Psoas muscle (tissue), 8 donors: ENCODE measurements around the gene RALY. TPM values are rescaled to one million over a fixed set of nuclear protein-coding genes. Genes with fewer than 3 reads are reported as not detected.

Experiments used
- ATAC-seq, 4 donors: fragments of 200-7000 bp; cut with Tn5 transposase; one replicate each; pipeline ENCODE4 v1.9.1; 2020; ENCODE audit warnings: moderate library complexity in 3 of 4, mild to moderate bottlenecking in 2 of 4
- DNase-seq, 2 donors: peaks; one replicate each; pipeline ENCODE4 v3.0.0-alpha.2; 2020
- H3K27ac ChIP-seq: fragments of 200-600 bp; one replicate; pipeline ENCODE4 v1.8.0; 2022
- H3K27me3 ChIP-seq, 3 donors: fragments of 200-600 bp in 1 of 3; one replicate each; pipeline versions ENCODE4 v1.6.1 to v1.8.0; 2013 to 2022; ENCODE audit warnings: low read length in 2 of 3, mild to moderate bottlenecking in 2 of 3, moderate library complexity in 1 of 3; ENCODE audit not compliant: insufficient read depth in 3 of 3
- H3K36me3 ChIP-seq, 2 donors: fragments of 200-600 bp in 1 of 2; one replicate each; pipeline versions ENCODE4 v1.6.1 to v1.8.0; 2013 to 2022; ENCODE audit warnings: low read depth in 1 of 2, mild to moderate bottlenecking in 1 of 2, moderate library complexity in 1 of 2; ENCODE audit not compliant: insufficient read depth in 1 of 2
- H3K4me1 ChIP-seq: fragments of 200-600 bp; one replicate; pipeline ENCODE4 v1.8.0; 2022
- H3K4me3 ChIP-seq: fragments of 200-600 bp; one replicate; pipeline ENCODE4 v1.8.0; 2022; ENCODE audit warnings: mild to moderate bottlenecking
- H3K9me3 ChIP-seq: fragments of 200-600 bp; one replicate; pipeline ENCODE4 v1.8.0; 2022
- WGBS, 3 donors: extraction: QIAGEN DNeasy Blood & Tissue Kit; methylation state at CpG; one replicate each; pipeline versions ENCODE4 v1.1.6 to v1.1.7; 2013; 5-methylcytosine and 5-hydroxymethylcytosine counted together
- intact Hi-C, 2 donors: fragments of 100-400 bp; cut with DNase I; formaldehyde crosslinking; loops; one replicate each; pipeline versions ENCODE4 v1.11.0 to v1.14.2; 2022
- polyA plus RNA-seq, 3 donors: library from polyadenylated mRNA; stranded (reverse); fragments of 200-250 nt; gene quantifications; one replicate each; pipeline ENCODE4 v1.2.3, GENCODE V29; 2013
- total RNA-seq, 4 donors: library from RNA; stranded (reverse); fragmentation: NEBNext Ultra II Directional in 2 of 4; extraction: Animal tissue kit (Norgen Biotek cat#: 25700) in 2 of 4; gene quantifications; one replicate each; pipeline versions ENCODE4 v1.2.1 to v1.2.4, GENCODE V29; 2021 to 2023
- TF ChIP-seq, protein P1 (sequence below): fragments of 200-600 bp; IDR thresholded peaks from one replicate; pipeline ENCODE4 v1.8.0; 2022; ENCODE audit warnings: antibody characterized with exemption
- donor health status: healthy with polysubstance abuse.
- donor health status: DM: no; HTN: no; CAD: no; lungs with moderate emphysema.
- donor health status: Bipolar disorder and iron deficiency.
- donor health status: healthy.
- donor health status: DM: yes; HTN: yes; CAD: no.
- donor health status: DM: no; HTN: no; CAD: no.
- donor health status: DM: no; HTN: no; CAD: no.
- donor health status: DM: yes; HTN: yes; CAD: no.

Gene RALY
- total and polyA plus RNA-seq, 7 donors, result 92.3 to 325 (median 120) TPM

DNA sequence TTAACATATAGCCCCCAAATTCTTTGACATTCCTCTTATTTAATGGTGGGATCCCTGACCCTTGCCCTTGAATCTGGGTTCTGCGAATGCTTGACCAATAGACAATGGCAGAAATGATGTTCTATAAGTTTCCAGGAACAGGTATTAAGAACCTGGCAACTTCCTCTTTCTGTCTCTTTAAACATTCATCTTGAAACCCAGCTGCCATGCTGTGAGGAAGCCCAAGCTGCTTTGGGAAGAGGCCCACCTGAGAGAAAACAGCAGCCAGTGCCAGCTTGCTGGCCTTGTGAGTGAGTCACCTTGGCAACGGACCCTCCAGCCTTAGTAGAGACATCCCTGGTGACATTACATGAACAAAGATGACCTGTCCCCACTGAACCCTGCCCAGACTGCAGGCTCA is 45.2 kb upstream of the RALY start:
- DNase-seq (no peak), ATAC-seq (no peak)
- intact Hi-C loops, result no loop called here
- peaks cover 13% of the 10 kb centered on the region for H3K9me3 ChIP-seq
- H3K27ac ChIP-seq, result no peak overlapping the region
- TF ChIP-seq, protein P1, sequence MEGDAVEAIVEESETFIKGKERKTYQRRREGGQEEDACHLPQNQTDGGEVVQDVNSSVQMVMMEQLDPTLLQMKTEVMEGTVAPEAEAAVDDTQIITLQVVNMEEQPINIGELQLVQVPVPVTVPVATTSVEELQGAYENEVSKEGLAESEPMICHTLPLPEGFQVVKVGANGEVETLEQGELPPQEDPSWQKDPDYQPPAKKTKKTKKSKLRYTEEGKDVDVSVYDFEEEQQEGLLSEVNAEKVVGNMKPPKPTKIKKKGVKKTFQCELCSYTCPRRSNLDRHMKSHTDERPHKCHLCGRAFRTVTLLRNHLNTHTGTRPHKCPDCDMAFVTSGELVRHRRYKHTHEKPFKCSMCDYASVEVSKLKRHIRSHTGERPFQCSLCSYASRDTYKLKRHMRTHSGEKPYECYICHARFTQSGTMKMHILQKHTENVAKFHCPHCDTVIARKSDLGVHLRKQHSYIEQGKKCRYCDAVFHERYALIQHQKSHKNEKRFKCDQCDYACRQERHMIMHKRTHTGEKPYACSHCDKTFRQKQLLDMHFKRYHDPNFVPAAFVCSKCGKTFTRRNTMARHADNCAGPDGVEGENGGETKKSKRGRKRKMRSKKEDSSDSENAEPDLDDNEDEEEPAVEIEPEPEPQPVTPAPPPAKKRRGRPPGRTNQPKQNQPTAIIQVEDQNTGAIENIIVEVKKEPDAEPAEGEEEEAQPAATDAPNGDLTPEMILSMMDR, result no peak
- H3K4me3 ChIP-seq, result no peak overlapping the region
- no peaks in the 10 kb centered on the region for H3K27me3 ChIP-seq
- H3K4me1 ChIP-seq, result no peaks in the 10 kb centered on the region
- H3K36me3 ChIP-seq, result no peaks in the 10 kb centered on the region
- 88 to 97% (median 89%) methylated on average over 2 of the region's 2 CpGs for WGBS, 3 donors

DNA sequence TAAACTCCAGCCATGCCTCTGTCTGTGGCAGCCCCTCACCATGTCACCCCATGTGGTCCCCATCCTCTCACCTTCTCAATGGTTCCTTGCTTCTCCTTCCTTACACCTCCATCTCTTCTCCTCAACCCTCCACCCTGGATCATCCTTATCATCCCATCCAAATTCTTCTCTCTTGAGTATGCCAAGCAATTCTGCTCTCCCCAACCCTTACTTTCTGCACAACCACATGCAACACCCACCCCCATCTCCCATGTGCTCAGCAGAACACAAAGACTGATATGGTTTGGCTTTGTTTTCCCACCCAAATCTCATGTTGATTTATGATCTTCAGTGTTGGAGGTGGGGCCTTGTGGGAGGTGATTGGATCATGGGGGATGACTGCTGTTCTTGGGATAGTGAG is 42.5 kb upstream of the RALY start:
- no peak for DNase-seq

DNA sequence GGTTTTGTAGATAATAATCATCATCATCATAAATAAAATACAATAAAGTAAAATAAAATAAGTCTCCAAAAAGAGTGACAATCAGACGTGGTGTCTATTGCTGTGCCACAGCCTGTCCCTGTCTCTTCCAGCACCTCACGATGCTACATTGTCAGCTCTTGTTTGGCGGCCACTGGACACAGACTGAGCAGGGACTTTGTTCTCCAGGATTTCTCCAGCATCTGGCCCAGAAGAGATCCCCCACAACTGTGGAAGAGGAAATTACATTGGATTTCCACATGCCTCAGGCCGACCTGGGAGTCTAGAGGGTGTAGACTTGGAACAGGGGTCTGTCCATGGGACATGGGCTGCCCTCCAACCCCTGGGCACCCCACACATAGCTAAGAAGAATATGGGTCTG is 39.2 kb upstream of the RALY start:
- H3K27me3 ChIP-seq, result no peaks in the 10 kb centered on the region
- no peaks in the 10 kb centered on the region for H3K36me3 ChIP-seq
- H3K9me3 ChIP-seq, result no peaks in the 10 kb centered on the region
- no peak overlapping the region for H3K27ac ChIP-seq
- DNase-seq (no peak), ATAC-seq (no peak)
- H3K4me1 ChIP-seq, result no peaks in the 10 kb centered on the region
- TF ChIP-seq, protein P1, result no peak
- intact Hi-C loops, result no loop called here
- no peak overlapping the region for H3K4me3 ChIP-seq
- 77 to 80% (median 80%) methylated on average over 4 of the region's 4 CpGs for WGBS, 3 donors

More for the DNA sequence above, 42.5 kb upstream of the RALY start:
- Histone ChIP-seq H3K36me3 (no peaks in the 10 kb centered on the region), H3K4me3 (no peak overlapping the region), H3K27ac (no peak overlapping the region), H3K4me1 (no peaks in the 10 kb centered on the region), H3K9me3 (peaks cover 13% of the 10 kb centered on the region), H3K27me3 (no peaks in the 10 kb centered on the region)
- TF ChIP-seq, protein P1, result no peak
- no peak for ATAC-seq
- intact Hi-C loops, result no loop called here

DNA sequence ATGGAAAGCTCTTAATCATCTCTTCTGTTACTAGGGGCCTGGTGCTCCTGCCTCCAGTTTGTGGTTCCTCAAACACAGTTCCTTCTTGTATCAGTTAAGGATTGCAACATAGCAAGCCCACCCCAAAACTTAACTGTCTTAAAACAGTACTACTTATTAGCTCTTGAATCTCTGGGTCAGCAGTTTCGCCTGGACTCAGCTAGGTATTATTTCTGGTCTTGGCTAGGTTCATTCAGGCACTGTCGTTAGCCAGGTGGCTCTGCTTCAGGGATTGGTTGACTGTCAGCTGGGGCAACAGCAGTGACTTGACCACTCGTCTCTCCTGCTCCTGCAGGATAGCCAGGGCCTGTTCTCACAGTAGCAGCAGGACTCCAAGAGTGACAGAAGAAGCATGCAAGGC is 30.0 kb upstream of the RALY start:
- 20 to 28% (median 23%) methylated on average over 3 of the region's 3 CpGs for WGBS, 3 donors
- TF ChIP-seq, protein P1, result no peak
- Histone ChIP-seq H3K36me3 (no peaks in the 10 kb centered on the region), H3K4me3 (no peak overlapping the region), H3K4me1 (peaks cover 15% of the 10 kb centered on the region), H3K27ac (no peak overlapping the region), H3K27me3 (no peaks in the 10 kb centered on the region), H3K9me3 (no peaks in the 10 kb centered on the region)
- DNase-seq, result no peak
- intact Hi-C loops, result no loop called here
- ATAC-seq, result peak; percentile 63 to 88 (median 77)

DNA sequence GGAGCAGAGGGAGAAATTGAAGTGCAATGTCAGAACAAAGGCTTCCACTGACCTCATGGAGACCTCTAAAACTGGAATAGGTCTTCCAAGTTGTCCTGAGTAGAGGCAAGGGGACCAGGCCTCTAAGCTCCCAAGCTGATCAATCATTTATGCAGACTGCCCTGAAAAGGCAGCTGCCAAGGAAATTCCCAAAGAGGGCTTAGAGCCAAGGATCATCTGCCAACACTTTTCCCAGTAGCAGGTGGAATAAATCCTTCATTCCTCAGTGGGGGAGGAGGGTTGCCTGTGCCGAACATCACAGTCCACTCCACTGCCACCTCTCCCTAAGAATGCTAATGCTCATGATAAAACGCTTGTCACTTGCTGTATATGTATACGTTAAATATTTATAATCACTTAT is 29.3 kb upstream of the RALY start:
- WGBS, 3 donors, result 50 to 66% (median 51%) methylated on average over 3 of the region's 3 CpGs

More for the DNA sequence above, 29.3 kb upstream of the RALY start:
- ATAC-seq (no peak), DNase-seq (no peak)
- Histone ChIP-seq H3K36me3 (no peaks in the 10 kb centered on the region), H3K4me3 (no peak overlapping the region), H3K4me1 (peaks cover 15% of the 10 kb centered on the region), H3K9me3 (no peaks in the 10 kb centered on the region), H3K27ac (no peak overlapping the region), H3K27me3 (no peaks in the 10 kb centered on the region)
- intact Hi-C loops, result no loop called here
- TF ChIP-seq, protein P1, result no peak
